Activated effector memory CD4-positive, alpha-beta T cell treated with anti-CD3 and anti-CD28 coated beads, Interleukin-2, amount 50 U/mL, for 16 hours (primary cell): Measurements from ENCODE around the gene NRM.

Experiments used
- DNase-seq: peaks from one replicate; pipeline ENCODE4 v3.0.0-alpha.2; 2020

Gene NRM

GRCh38 chr6:30687659-30688431 lies 2.9 kb downstream of the NRM start:
- no peak for DNase-seq

- DNase-seq = peak; percentile 93
These were observed 3.7 kb downstream of the NRM start for GRCh38 chr6:30686908-30687658.

GRCh38 chr6:30686009-30686907 lies 4.5 kb downstream of the NRM start, which contains the start of gene PPP1R18:
Gene PPP1R18 (minus strand): TSS chr6:30686645. CDS start chr6:30686018, 627 bp downstream.
- peak; percentile 96 for DNase-seq

GRCh38 chr6:30685157-30686008 lies 5.4 kb downstream of the NRM start:
- peak; percentile 76 for DNase-seq

- peak; percentile 85 for DNase-seq
These were observed 6.2 kb downstream of the NRM start for GRCh38 chr6:30684386-30685156.

- DNase-seq = no peak
These were observed 6.8 kb downstream of the NRM start for GRCh38 chr6:30683980-30684338.

- peak; percentile 67 for DNase-seq
These were observed 7.4 kb downstream of the NRM start for GRCh38 chr6:30683183-30683979.

GRCh38 chr6:30682143-30683117 lies 8.4 kb downstream of the NRM start:
- peak; percentile 95 for DNase-seq

- DNase-seq = peak; percentile 66
These were observed 9.0 kb downstream of the NRM start for GRCh38 chr6:30681766-30682142.

- DNase-seq = no peak
These were observed 10.8 kb downstream of the NRM start for GRCh38 chr6:30679765-30680535.

GRCh38 chr6:30678964-30679726 lies 11.6 kb downstream of the NRM start:
- peak; percentile 97 for DNase-seq

GRCh38 chr6:30676660-30677285 lies 14.0 kb downstream of the NRM start:
- no peak for DNase-seq

- peak; percentile 96 for DNase-seq
These were observed 18.1 kb downstream of the NRM start, which contains the start of gene DHX16 for GRCh38 chr6:30672445-30673253. Gene DHX16 (minus strand): TSS chr6:30673006. CDS start chr6:30672841, 165 bp downstream.

GRCh38 chr6:30670760-30671527 lies 19.8 kb downstream of the NRM start:
- no peak for DNase-seq

GRCh38 chr6:30666300-30666699 lies 24.5 kb downstream of the NRM start:
- DNase-seq = peak; percentile 75
